Measurements from ENCODE around the gene MANF. TPM values are rescaled to one million over a fixed set of nuclear protein-coding genes. Genes with fewer than 3 reads are reported as not detected.

The MANF gene
- total RNA-seq, 1 experiment from 2014 or later = 176 TPM

DNA sequence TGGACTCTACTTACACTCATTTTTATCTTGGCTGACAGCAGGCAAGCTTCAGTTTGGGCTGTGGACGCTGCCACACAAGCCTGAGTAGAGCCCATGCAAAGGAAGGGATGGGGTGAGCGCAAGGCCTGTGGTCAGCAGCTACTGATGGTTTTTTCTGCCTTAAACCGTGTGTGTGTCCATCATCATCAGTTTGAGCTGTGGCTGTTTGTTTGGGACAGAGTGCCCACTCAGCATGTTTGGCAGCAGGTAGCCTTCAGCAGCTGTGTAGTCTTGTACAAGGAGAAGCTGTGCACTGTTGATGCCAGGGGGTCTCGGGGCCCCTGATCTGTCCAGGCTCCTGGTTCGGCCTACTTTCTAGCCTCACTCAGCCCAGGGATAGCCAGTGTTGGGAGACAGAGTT is 9.4 kb downstream of the MANF start:
- peaks cover 9% of the 10 kb centered on the region for H3K4me1 Mint-ChIP-seq (ENCODE audit: low read depth, unreplicated experiment)
- H3K9me3 Mint-ChIP-seq (ENCODE audit: low read depth, unreplicated experiment) = no peaks in the 10 kb centered on the region
- CTCF ChIA-PET = no interaction called here
- peak overlapping the region; percentile 62 for H3K27ac Mint-ChIP-seq (ENCODE audit: unreplicated experiment)
- BruUV-seq (replicated peaks) = no TSS peak
- no peak for DNase-seq
- peaks cover 73% of the 10 kb centered on the region for H3K36me3 Mint-ChIP-seq (ENCODE audit: insufficient read depth, unreplicated experiment)
- TF ChIP-seq, protein P1, sequence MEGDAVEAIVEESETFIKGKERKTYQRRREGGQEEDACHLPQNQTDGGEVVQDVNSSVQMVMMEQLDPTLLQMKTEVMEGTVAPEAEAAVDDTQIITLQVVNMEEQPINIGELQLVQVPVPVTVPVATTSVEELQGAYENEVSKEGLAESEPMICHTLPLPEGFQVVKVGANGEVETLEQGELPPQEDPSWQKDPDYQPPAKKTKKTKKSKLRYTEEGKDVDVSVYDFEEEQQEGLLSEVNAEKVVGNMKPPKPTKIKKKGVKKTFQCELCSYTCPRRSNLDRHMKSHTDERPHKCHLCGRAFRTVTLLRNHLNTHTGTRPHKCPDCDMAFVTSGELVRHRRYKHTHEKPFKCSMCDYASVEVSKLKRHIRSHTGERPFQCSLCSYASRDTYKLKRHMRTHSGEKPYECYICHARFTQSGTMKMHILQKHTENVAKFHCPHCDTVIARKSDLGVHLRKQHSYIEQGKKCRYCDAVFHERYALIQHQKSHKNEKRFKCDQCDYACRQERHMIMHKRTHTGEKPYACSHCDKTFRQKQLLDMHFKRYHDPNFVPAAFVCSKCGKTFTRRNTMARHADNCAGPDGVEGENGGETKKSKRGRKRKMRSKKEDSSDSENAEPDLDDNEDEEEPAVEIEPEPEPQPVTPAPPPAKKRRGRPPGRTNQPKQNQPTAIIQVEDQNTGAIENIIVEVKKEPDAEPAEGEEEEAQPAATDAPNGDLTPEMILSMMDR (IDR thresholded peaks at IDR 0.05; ENCODE audit: unreplicated experiment) = no peak
- intact Hi-C loops (cut with micrococcal nuclease; ENCODE audit: unreplicated experiment) = no loop called here
- H3K27me3 Mint-ChIP-seq (ENCODE audit: unreplicated experiment) = no peaks in the 10 kb centered on the region
- H3K4me3 Mint-ChIP-seq (ENCODE audit: low read depth, unreplicated experiment) = no peak overlapping the region

DNA sequence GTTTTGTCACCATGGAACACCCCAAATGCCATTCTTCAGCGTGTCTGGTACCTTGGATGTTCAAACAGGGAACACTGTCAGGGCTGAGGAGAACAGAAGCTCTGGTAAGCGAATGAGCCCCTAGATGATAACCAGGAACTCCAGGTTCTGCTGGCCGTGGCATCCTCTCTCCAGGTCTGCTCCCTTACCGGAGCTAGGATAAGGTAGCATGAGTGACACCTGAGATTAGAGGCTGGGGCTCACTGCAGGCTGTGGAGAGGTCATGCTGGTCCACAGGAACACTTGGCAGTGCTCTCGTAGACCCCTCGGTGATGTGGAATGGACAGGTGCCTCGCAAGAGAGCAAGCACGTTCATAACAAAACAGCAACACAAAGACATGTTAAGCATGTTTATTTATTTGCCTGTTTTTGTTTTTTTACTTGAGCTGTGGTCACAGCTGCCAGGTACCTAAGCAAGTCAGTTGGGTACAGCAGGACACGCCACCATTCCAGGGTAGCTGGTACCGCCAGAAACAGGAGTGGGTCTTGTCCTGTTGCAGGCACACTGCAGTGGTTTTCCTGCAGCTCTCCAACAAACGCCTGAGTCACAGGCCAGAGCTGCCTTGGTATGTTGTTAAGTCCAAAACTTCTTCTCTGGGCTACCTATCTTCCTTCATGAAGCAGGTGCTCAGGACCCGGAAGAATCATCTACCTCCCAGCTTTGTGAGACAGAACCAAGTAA is 10.6 kb downstream of the MANF start:
- Mint-ChIP-seq H3K27ac (ENCODE audit: unreplicated experiment) (peak overlapping the region; percentile 62), H3K27me3 (ENCODE audit: unreplicated experiment) (no peaks in the 10 kb centered on the region), H3K4me1 (ENCODE audit: low read depth, unreplicated experiment) (peaks cover 7% of the 10 kb centered on the region), H3K4me3 (ENCODE audit: low read depth, unreplicated experiment) (no peak overlapping the region), H3K36me3 (ENCODE audit: insufficient read depth, unreplicated experiment) (peaks cover 63% of the 10 kb centered on the region), H3K9me3 (ENCODE audit: low read depth, unreplicated experiment) (no peaks in the 10 kb centered on the region)
- CTCF ChIA-PET = interaction anchor here (0.5 kb wide), 1 partner anchor 293 kb away, joined by 3 read pairs; no protein-coding TSS in a partner anchor
- TF ChIP-seq, protein P1 (IDR thresholded peaks at IDR 0.05; ENCODE audit: unreplicated experiment) = no peak
- DNase-seq = no peak
- BruUV-seq (replicated peaks) = no TSS peak
- intact Hi-C loops (cut with micrococcal nuclease; ENCODE audit: unreplicated experiment) = no loop called here

DNA sequence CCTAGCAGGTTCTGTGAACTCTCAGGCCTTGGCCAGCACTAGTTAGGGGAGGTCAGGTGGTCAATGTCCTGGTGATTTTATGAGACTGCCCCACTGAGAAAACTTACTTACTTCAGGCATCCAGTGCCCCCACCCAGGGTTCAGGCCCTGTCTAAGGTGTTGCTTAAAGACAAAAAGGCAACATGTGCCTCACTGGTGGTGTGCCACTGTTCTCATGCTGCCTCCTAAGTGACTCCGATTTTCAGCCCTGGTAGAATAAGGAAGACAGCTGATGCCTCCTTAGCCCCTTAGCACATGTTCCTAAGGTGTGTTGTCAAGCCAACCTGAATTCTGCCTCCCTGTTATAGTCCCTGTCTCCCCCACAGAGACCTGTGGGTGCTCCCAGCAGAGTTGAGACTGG is 11.3 kb downstream of the MANF start:
- no TSS peak for BruUV-seq (replicated peaks)
- no peaks in the 10 kb centered on the region for H3K27me3 Mint-ChIP-seq (ENCODE audit: unreplicated experiment)
- TF ChIP-seq, protein P1 (IDR thresholded peaks at IDR 0.05; ENCODE audit: unreplicated experiment) = no peak
- H3K4me3 Mint-ChIP-seq (ENCODE audit: low read depth, unreplicated experiment) = no peak overlapping the region
- CTCF ChIA-PET = no interaction called here
- intact Hi-C loops (cut with micrococcal nuclease; ENCODE audit: unreplicated experiment) = no loop called here
- peaks cover 57% of the 10 kb centered on the region for H3K36me3 Mint-ChIP-seq (ENCODE audit: insufficient read depth, unreplicated experiment)
- H3K4me1 Mint-ChIP-seq (ENCODE audit: low read depth, unreplicated experiment) = peaks cover 7% of the 10 kb centered on the region
- H3K9me3 Mint-ChIP-seq (ENCODE audit: low read depth, unreplicated experiment) = no peaks in the 10 kb centered on the region
- no peak for DNase-seq
- no peak overlapping the region for H3K27ac Mint-ChIP-seq (ENCODE audit: unreplicated experiment)

DNA sequence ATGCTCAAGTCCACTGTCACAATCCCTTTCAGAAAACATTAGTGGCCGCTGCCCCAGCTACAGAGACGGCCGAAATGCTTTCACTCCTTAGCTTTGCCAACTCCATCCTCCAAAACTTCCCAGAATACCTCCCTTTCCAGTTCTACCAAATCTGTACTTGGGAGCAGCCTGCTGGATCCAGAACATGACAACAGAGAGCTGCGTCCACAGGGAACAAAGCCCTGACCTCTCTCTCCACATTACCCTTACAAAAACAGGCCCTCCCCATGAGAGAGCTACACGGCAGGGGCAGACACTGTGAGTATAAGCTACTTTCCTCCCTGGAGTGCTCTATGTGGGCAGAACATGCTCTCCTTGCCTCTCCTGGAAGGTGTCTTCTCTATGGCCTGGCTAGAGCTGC is 12.3 kb downstream of the MANF start:
- Mint-ChIP-seq H3K27me3 (ENCODE audit: unreplicated experiment) (no peaks in the 10 kb centered on the region), H3K9me3 (ENCODE audit: low read depth, unreplicated experiment) (no peaks in the 10 kb centered on the region), H3K4me3 (ENCODE audit: low read depth, unreplicated experiment) (no peak overlapping the region), H3K27ac (ENCODE audit: unreplicated experiment) (peak overlapping the region; percentile 30), H3K36me3 (ENCODE audit: insufficient read depth, unreplicated experiment) (peaks cover 51% of the 10 kb centered on the region), H3K4me1 (ENCODE audit: low read depth, unreplicated experiment) (peaks cover 7% of the 10 kb centered on the region)
- TF ChIP-seq, protein P1 (IDR thresholded peaks at IDR 0.05; ENCODE audit: unreplicated experiment) = no peak
- DNase-seq = no peak
- no TSS peak for BruUV-seq (replicated peaks)
- intact Hi-C loops (cut with micrococcal nuclease; ENCODE audit: unreplicated experiment) = no loop called here
- CTCF ChIA-PET = no interaction called here
